Right lung (tissue), 5 donors: ENCODE measurements around the gene YJU2. TPM values are rescaled to one million over a fixed set of nuclear protein-coding genes. Genes with fewer than 3 reads are reported as not detected.
"Not testable (repeated sequence)": the region's sequence is repeated elsewhere in the genome, so short reads cannot be mapped to it uniquely, and the experiment has no call there.

Experiments used
- DNase-seq, 2 donors: peaks; one replicate each; pipeline ENCODE4 v3.0.0-alpha.2; 2013
- polyA plus RNA-seq, 5 donors: library from polyadenylated mRNA; unstranded; fragments of 120-200 nt; gene quantifications; one replicate each; pipeline versions ENCODE4 v1.2.1 to v1.2.3, GENCODE V29; 2013; ENCODE audit warnings: inconsistent platforms in 1 of 5, low replicate concordance in 1 of 5; ENCODE audit not compliant: insufficient read length in 5 of 5, insufficient read depth in 1 of 5

The YJU2 gene
- polyA plus RNA-seq, 5 donors = 14.4 to 23.7 (median 17.6) TPM

- DNase-seq = no peak
These were observed 20.4 kb downstream of the YJU2 start for GRCh38 chr19:4267101-4267900.

- no peak for DNase-seq
These were observed 21.3 kb downstream of the YJU2 start for GRCh38 chr19:4267901-4268815.

- DNase-seq = no peak
These were observed 22.0 kb downstream of the YJU2 start for GRCh38 chr19:4268816-4269430.

- DNase-seq = no peak
These were observed 26.0 kb downstream of the YJU2 start for GRCh38 chr19:4272894-4273293.

GRCh38 chr19:4274321-4274686 is 27.4 kb downstream of the YJU2 start:
- DNase-seq = not testable (repeated sequence)

- no peak for DNase-seq
These were observed 30.4 kb downstream of the YJU2 start for GRCh38 chr19:4277191-4277696.

- no peak for DNase-seq
These were observed 31.1 kb downstream of the YJU2 start for GRCh38 chr19:4278010-4278409.

GRCh38 chr19:4278419-4279266 is 31.8 kb downstream of the YJU2 start, which contains the start of gene SHD:
Gene SHD (plus strand): TSS chr19:4279266. CDS start chr19:4280064, 798 bp downstream.
- DNase-seq = no peak

- no peak for DNase-seq
These were observed 32.3 kb downstream of the YJU2 start for GRCh38 chr19:4279267-4279529.

GRCh38 chr19:4279530-4280422 is 32.9 kb downstream of the YJU2 start:
- DNase-seq = no peak

- DNase-seq = no peak
These were observed 37.5 kb downstream of the YJU2 start for GRCh38 chr19:4284176-4284958.

- no peak for DNase-seq
These were observed 38.1 kb downstream of the YJU2 start for GRCh38 chr19:4284974-4285373.

- DNase-seq = not testable (repeated sequence)
These were observed 39.3 kb downstream of the YJU2 start for GRCh38 chr19:4286141-4286540.

GRCh38 chr19:4288091-4288777 is 41.4 kb downstream of the YJU2 start:
- no peak for DNase-seq

- DNase-seq = no peak
These were observed 44.4 kb downstream of the YJU2 start for GRCh38 chr19:4291184-4291732.

GRCh38 chr19:4292515-4292914 is 45.6 kb downstream of the YJU2 start:
- no peak for DNase-seq

- DNase-seq = no peak
These were observed 47.5 kb downstream of the YJU2 start for GRCh38 chr19:4294389-4294788.

GRCh38 chr19:4295972-4296771 is 49.3 kb downstream of the YJU2 start:
- DNase-seq = peak; percentile 29 to 37
